ENCODE results near the gene SLC25A10.

DNA sequence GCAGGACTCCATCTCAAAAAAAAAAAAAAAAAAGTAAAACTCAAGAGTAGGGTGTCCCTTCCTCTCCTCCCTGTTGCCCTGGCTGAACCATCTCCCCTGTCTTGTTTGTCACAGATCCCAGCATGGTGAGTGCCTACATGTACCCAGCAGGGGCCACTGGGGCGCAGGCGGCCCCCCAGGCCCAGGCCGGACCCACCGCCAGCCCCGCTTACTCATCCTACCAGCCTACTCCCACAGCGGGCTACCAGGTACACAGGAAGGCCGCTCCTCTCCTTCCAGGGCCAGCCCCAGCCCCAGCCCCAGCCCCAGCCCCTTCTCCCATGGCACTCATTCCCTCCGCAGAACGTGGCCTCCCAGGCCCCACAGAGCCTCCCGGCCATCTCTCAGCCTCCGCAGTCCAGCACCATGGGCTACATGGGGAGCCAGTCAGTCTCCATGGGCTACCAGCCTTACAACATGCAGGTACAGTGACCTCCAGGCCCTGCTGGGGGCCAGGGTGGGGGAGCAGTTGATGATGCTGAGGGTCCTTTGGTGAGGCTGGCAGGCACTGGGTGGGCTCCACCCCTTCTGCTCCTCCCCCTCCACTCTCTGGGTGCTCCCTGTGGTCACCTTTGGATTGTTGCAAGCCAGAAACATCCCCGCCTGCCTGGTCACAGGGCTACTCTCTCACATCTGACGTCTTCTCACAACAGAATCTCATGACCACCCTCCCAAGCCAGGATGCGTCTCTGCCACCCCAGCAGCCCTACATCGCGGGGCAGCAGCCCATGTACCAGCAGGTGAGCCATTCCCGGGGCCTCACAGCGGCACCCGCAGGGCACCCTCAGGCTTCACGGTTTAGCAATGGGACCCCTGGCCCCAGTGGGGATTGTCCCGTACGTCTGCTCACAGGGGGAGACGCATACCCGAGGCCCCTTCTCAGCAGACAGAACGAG is 11.5 kb upstream of the SLC25A10 start:
- TF ChIP-seq TAF1 (IDR thresholded peaks at IDR 0.05; ENCODE audit: low read depth) = no peak
- TF ChIP-seq, protein P1, sequence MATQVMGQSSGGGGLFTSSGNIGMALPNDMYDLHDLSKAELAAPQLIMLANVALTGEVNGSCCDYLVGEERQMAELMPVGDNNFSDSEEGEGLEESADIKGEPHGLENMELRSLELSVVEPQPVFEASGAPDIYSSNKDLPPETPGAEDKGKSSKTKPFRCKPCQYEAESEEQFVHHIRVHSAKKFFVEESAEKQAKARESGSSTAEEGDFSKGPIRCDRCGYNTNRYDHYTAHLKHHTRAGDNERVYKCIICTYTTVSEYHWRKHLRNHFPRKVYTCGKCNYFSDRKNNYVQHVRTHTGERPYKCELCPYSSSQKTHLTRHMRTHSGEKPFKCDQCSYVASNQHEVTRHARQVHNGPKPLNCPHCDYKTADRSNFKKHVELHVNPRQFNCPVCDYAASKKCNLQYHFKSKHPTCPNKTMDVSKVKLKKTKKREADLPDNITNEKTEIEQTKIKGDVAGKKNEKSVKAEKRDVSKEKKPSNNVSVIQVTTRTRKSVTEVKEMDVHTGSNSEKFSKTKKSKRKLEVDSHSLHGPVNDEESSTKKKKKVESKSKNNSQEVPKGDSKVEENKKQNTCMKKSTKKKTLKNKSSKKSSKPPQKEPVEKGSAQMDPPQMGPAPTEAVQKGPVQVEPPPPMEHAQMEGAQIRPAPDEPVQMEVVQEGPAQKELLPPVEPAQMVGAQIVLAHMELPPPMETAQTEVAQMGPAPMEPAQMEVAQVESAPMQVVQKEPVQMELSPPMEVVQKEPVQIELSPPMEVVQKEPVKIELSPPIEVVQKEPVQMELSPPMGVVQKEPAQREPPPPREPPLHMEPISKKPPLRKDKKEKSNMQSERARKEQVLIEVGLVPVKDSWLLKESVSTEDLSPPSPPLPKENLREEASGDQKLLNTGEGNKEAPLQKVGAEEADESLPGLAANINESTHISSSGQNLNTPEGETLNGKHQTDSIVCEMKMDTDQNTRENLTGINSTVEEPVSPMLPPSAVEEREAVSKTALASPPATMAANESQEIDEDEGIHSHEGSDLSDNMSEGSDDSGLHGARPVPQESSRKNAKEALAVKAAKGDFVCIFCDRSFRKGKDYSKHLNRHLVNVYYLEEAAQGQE (IDR thresholded peaks at IDR 0.05; ENCODE audit: low read depth) = no peak
- no peak for TF ChIP-seq EGR1 (IDR thresholded peaks at IDR 0.05)
- TF ChIP-seq, protein P2, sequence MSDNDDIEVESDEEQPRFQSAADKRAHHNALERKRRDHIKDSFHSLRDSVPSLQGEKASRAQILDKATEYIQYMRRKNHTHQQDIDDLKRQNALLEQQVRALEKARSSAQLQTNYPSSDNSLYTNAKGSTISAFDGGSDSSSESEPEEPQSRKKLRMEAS (IDR thresholded peaks at IDR 0.05) = no peak
- no peak for TF ChIP-seq TCF12 (IDR thresholded peaks at IDR 0.05; ENCODE audit: low read depth)
- no peak for TF ChIP-seq ZBTB7A (IDR thresholded peaks at IDR 0.05; ENCODE audit: low read depth)
- TF ChIP-seq YY1 (IDR thresholded peaks at IDR 0.05; ENCODE audit: low read depth) = no peak
- TF ChIP-seq FOXM1 (IDR thresholded peaks at IDR 0.05; ENCODE audit: borderline replicate concordance, low read depth) = no peak
- no peak for TF ChIP-seq CEBPB (IDR thresholded peaks at IDR 0.05)
- TF ChIP-seq EP300 (IDR thresholded peaks at IDR 0.05; ENCODE audit: borderline replicate concordance) = no peak
- TF ChIP-seq TEAD4 (IDR thresholded peaks at IDR 0.05) = no peak
- no peak for TF ChIP-seq NFIC (IDR thresholded peaks at IDR 0.05)
- TF ChIP-seq RAD21 (IDR thresholded peaks at IDR 0.05; ENCODE audit: low read depth) = no peak

Measured in Ishikawa (cell line).